ENCODE results near the gene SERINC5.

Gene SERINC5

GRCh38 chr5:80238778-80239679 lies 16.8 kb downstream of the SERINC5 start:
- DNase-seq (ENCODE audit: low read depth): peak; percentile 65
- H3K4me3 ChIP-seq (replicated peaks; ENCODE audit: low read depth, low read length): no peak overlapping the region
- TF ChIP-seq, protein P1, sequence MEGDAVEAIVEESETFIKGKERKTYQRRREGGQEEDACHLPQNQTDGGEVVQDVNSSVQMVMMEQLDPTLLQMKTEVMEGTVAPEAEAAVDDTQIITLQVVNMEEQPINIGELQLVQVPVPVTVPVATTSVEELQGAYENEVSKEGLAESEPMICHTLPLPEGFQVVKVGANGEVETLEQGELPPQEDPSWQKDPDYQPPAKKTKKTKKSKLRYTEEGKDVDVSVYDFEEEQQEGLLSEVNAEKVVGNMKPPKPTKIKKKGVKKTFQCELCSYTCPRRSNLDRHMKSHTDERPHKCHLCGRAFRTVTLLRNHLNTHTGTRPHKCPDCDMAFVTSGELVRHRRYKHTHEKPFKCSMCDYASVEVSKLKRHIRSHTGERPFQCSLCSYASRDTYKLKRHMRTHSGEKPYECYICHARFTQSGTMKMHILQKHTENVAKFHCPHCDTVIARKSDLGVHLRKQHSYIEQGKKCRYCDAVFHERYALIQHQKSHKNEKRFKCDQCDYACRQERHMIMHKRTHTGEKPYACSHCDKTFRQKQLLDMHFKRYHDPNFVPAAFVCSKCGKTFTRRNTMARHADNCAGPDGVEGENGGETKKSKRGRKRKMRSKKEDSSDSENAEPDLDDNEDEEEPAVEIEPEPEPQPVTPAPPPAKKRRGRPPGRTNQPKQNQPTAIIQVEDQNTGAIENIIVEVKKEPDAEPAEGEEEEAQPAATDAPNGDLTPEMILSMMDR (IDR thresholded peaks at IDR 0.05; ENCODE audit: low read length, missing control alignments): no peak

DNA sequence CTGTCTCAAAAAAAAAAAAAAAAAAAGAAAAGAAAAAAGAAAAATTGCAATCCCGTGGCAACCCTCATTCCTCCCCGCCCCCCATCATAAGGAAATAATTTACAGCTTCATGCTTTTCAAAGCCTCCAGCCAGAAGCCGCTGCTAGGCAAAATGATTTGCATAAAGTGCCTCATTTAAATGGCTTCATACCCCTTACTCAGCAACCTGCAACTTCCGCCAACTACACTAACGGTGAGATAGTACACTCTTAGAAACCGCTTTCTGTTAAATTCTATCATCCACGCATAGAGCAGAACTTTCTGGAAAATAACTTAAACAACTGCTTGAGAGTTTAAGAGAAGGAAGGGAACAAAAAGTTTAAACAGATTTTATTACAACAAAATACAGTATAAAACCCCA lies 17.8 kb downstream of the SERINC5 start:
- H3K4me3 ChIP-seq (replicated peaks; ENCODE audit: low read depth, low read length): no peak overlapping the region
- TF ChIP-seq, protein P1 (IDR thresholded peaks at IDR 0.05; ENCODE audit: low read length, missing control alignments): no peak
- no peak for DNase-seq (ENCODE audit: low read depth)

DNA sequence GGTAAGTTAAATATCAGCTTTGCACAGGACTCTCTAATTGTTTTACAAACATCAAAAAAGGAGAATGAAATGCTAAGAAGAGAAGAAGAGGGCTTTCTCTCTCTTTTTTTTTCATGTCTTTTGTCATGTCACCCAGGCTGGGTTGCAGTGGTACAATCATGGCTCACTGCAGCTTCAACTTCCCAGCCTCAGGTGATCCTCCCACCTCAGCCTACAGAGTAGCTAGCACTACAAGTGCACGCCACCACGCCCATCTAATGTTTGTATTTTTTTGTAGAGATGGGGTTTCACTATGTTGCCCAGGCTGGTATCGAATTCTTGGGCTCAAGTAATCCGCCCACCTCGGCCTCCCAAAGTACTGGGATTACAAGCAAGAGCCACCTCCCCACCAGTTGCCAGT lies 18.6 kb downstream of the SERINC5 start:
- no peak for DNase-seq (ENCODE audit: low read depth)
- H3K4me3 ChIP-seq (replicated peaks; ENCODE audit: low read depth, low read length): no peak overlapping the region
- TF ChIP-seq, protein P1 (IDR thresholded peaks at IDR 0.05; ENCODE audit: low read length, missing control alignments): no peak

- DNase-seq (ENCODE audit: low read depth): no peak
- H3K4me3 ChIP-seq (replicated peaks; ENCODE audit: low read depth, low read length): no peak overlapping the region
- TF ChIP-seq, protein P1 (IDR thresholded peaks at IDR 0.05; ENCODE audit: low read length, missing control alignments): no peak
Measured at GRCh38 chr5:80234116-80234948, 21.5 kb downstream of the SERINC5 start.

- DNase-seq (ENCODE audit: low read depth): no peak
- H3K4me3 ChIP-seq (replicated peaks; ENCODE audit: low read depth, low read length): no peak overlapping the region
- TF ChIP-seq, protein P1 (IDR thresholded peaks at IDR 0.05; ENCODE audit: low read length, missing control alignments): no peak
Measured at GRCh38 chr5:80231693-80232092, 24.2 kb downstream of the SERINC5 start.

DNA sequence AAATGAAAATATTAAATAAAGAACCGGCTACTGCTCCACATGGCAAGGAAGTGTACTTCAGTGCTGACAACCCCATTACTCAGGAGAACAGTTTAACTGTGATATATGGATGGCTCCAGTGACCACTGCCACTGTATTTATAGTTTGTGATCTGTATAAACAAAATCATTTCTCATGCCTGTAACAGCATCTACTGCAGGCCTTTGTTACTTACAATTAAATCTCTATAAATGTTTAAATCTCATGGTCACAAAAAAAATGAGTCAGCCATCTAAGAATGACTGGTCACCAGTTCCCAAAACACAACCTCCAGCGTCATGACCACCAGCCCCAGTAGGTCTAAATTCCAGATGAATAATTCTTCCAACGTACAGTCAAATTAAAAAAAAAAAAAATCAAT lies 24.6 kb downstream of the SERINC5 start:
- peak; percentile 38 for DNase-seq (ENCODE audit: low read depth)
- H3K4me3 ChIP-seq (replicated peaks; ENCODE audit: low read depth, low read length): no peak overlapping the region
- TF ChIP-seq, protein P1 (IDR thresholded peaks at IDR 0.05; ENCODE audit: low read length, missing control alignments): no peak
